ENCODE results near the gene ADAMTSL3.

DNA sequence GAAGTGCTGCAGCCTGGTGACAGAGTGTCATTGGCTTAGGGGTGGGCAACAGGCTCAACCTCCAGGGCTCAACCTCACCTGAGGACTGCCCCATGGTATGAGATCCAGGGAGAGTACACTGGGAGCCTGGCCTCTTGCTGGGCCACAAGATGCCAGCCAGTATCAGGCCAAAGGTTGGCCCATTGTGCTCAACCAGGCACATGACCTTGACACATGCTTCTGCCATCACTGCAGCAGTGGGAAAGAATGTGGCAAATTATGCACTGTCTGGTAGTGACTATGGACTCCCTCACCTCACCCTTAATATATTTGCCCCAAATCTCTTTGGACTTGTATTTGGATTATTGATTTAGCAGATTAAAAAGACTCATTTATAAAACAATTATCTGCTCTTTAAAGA lies 347.7 kb downstream of the ADAMTSL3 start:
- no peak for TF ChIP-seq SP1 (IDR thresholded peaks at IDR 0.05)
- no peak for TF ChIP-seq TARDBP (IDR thresholded peaks at IDR 0.05)
- no peak for TF ChIP-seq BHLHE40 (IDR thresholded peaks at IDR 0.05; ENCODE audit: borderline replicate concordance)
- no peak for TF ChIP-seq NFRKB (IDR thresholded peaks at IDR 0.05)
- TF ChIP-seq FOXM1 (IDR thresholded peaks at IDR 0.05; ENCODE audit: borderline replicate concordance), result no peak
- no peak for TF ChIP-seq FOXA1 (IDR thresholded peaks at IDR 0.05)
- no peak for TF ChIP-seq SUZ12 (IDR thresholded peaks at IDR 0.05)
- TF ChIP-seq ARNT (IDR thresholded peaks at IDR 0.05), result no peak
- TF ChIP-seq L3MBTL2 (conservative IDR thresholded peaks at IDR 0.05), result no peak
- no peak for TF ChIP-seq CTBP1 (IDR thresholded peaks at IDR 0.05; ENCODE audit: borderline replicate concordance)

All from HEK293T (cell line).